Right lobe of liver (tissue), 4 donors: ENCODE results near the gene TPRA1.

Experiments used
- CTCF ChIP-seq, 4 donors: fragments of 200-600 bp in 3 of 4; fragments of 450-650 bp in 1 of 4; IDR thresholded peaks; one replicate each; pipeline versions ENCODE4 v1.5.1 to v1.8.0; 2016 to 2022; ENCODE audit warnings: antibody characterized with exemption in 4 of 4, mild to moderate bottlenecking in 2 of 4
- POLR2A ChIP-seq: fragments of 450-650 bp; IDR thresholded peaks from one replicate; pipeline ENCODE4 v1.6.1; 2017; ENCODE audit warnings: antibody characterized with exemption, mild to moderate bottlenecking
- donor health status: DM: no; HTN: no; CAD: no.
- donor health status: DM: no; HTN: no; CAD: no.
- donor health status: DM: no; HTN: yes; CAD: no.

GRCh38 chr3:127630811-127631714 lies 40.5 kb upstream of the TPRA1 start:
- no peak for TF ChIP-seq CTCF (IDR thresholded peaks at IDR 0.05)
- TF ChIP-seq POLR2A, result no peak
